Pericardium fibroblast (primary cell): ENCODE results near the gene CNN2. TPM values are rescaled to one million over a fixed set of nuclear protein-coding genes. Genes with fewer than 3 reads are reported as not detected.

Experiments
- total RNA-seq: library from RNA; depleted of rRNA; stranded (reverse); fragments of >200 nt; gene quantifications from 2 replicates; pipeline ENCODE4 v1.2.3, GENCODE V29; 2015

The CNN2 gene
- total RNA-seq: 279 and 398 TPM in 2 replicates

DNA sequence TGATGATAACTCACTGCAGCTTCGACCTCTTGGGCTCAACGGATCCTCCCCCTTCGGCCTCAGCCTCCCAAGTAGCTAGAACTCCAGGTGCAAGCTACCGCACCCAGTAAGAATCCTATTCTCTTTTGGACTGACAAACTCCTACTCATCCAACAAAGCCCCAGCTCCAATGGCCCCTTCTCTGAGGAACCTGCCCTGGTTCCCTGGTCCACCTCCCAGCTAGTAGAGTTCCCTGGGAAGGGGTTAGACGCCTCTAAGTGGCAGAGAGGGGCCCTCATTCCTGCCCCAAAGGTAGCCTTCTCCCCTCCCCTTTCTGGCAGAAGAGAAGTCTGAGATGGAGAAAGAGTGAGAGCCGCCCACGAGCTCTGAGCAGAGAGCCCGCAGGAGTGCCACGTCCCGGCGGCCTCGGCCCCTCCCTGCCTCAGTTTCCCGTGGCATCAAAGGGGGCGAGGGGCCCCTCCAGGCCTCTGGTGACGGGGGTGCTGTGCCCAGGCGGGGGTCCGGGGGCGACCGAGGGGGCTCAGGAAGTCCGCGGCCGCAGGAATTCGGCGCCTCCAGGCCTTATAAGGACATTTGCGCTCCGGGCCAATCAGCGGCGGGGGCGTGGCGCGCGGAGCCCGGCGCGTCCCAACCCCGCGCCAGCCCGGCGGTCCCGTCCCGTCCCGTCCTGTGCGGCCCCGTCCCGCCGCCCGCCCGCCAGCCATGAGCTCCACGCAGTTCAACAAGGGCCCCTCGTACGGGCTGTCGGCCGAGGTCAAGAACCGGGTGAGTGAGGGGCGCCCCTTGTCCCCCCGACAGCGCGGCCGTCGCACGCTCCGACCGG, at the start of gene CNN2:
CNN2 (plus strand) TSS at position 649 of the 823 bp plus-strand sequence; CDS start at position 703, 54 bp downstream.

DNA sequence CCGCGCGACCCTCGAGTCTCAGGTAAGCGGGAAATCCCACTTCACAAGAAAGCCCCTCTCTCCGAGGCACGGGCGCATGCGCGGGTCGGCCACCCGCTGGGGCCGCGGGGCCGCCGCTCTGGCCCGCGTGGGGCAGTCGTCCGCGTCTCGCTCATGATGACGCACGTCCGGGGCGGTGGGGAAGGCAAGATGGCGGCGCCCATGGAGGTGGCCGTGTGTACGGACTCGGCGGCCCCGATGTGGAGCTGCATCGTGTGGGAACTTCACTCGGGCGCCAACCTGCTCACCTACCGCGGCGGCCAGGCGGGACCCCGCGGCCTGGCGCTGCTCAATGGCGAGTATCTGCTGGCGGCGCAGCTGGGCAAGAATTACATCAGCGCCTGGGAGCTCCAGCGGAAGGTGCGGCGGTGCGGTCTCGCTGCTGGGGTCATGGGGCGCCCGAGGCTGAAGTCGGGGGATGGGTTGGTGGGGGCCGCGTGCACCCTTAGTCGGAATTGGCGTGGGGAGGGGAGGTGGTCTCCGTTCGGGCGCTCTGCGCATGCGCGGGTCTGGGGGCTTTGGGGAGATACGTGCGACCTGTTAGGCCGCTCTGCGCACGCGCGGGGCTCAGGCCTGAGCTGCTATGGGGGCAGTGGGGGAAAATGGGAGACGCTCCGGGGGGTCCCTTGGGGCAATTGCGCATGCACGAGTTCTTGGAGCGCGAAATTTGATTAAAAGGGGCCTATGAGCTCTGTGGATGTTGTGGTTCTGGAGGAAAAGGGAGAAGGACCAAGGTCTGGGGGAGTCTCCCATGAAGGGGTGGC, 42.0 kb upstream of the CNN2 start, which contains the start of gene WDR18:
WDR18 (plus strand) TSS at position 181 of the 803 bp plus-strand sequence; CDS start at position 190, 9 bp downstream.

DNA sequence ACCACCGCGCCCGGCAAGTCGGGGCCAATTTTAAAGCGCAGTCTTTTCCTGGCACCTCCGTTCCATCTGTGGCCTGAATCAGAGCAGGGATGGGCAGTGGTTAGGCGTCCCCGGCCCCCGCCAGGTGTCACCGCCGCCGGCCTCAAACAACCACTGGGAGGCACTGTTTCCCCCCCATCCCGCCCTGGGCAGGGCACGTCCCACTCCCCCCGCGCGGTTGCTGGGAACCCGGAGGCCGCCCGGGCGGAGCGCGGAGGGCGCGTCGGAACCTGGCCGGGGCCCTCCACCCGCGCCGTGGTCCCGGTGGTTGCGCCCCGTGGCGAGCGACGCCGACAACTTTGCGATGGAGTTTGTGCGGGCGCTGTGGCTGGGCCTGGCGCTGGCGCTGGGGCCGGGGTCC, 26.3 kb upstream of the CNN2 start, which contains the start of gene GRIN3B:
GRIN3B (plus strand) TSS at position 325 of the 400 bp plus-strand sequence; CDS start at position 344, 19 bp downstream.

DNA sequence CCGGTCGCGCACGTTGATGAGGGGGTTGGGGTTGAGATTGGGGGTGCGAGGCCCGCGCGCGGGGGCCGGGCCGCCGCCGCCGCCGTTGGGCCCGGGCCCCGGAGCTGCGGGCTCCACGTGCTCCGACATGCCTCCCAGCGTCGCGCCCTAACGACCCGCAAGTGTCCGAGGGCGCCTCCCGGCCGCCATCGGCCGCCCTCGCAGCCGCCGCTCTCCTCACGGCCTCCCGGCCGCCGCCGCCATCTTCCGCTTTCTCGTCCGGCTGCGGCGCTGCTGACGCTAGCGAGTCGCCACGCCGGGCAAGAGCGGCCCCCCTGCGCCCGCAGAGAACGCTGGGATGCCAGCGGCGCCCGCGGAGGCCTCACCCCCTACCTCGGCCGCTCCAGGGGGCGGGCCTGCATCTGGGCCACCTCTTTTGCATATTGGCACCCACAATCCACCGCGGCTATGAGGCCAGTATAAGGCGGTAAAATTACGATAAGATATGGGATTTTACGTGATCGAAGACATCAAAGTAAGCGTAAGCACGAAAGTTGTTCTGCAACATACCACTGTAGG, 5.5 kb upstream of the CNN2 start, which contains the start of gene TMEM259:
TMEM259 (minus strand) TSS at position 256 of the 558 bp plus-strand sequence; CDS start at position 129, 127 bp downstream.

DNA sequence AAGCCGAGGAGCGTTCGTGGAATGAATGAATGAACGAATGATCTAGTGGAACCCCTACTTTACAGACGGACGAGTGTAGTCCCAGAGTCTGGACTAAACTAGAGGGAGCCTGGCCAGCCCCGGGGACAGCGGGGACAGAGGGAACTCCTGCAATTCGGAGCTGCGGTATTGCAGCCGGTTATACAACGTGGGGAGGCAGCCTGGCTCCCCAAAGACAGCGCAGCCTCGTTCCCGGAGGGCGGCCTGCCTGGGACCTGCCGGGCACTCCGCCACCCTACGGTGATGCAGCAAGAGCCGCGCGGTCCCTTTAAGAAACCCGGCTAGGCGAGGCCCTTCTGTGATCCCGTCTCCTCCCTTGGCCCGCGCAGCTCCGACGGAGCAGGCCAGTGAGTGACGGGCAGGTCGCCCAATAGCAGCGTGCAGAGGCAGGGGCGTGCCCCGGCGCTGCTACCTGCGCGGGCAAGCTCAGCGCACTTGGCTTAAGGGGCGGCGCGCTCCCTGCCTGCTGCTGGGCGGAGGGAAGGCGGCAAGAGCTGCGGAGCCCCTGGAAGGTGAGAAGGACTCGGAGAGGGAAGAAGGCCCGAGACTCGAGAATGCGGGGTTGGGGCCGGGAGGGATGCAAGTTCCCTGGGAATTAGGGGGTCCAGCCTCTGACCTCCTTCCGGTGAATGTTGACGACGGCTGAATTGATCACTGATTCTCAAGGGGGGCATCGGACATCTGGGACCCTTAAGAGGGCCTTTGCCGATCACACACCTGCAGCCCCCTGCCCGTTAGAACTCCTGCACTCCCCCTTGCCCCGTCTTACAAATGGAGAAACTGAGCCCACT, 13.5 kb downstream of the CNN2 start, which contains the start of gene ABCA7:
ABCA7 (plus strand) TSS at position 462 of the 830 bp plus-strand sequence. CDS start 1,255 bp downstream, outside the sequence.

DNA sequence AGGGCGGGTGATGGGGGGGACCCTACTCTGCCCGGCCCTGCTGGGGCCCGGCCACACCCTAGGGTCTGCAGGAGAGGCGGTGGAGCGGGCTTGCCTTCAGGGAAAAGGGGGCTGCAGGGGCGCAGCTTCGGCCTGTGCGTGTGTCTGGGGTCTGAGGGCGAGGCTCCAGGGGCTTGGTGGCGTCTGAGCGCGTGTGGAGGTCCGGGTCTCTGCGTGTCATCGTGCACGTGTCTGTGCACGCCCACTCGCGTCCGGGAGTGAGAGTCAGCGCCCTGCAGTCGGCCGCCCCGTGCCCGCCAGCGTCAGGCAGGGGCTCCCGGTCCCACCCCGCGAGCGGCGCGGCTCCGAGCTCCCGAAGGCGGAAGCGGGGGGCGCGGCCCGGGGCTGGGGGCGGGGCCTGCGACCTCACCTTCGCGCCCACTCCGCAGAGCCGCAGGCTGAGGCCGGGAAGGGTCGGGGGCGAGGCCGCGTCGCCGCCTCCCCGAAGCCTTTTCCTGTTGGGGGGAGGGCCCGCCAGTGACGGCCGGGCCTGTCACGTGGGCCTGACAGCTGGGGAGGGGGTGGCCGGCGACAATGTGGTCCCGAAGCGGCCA, 40.4 kb downstream of the CNN2 start, which contains the start of gene ARHGAP45:
ARHGAP45 (plus strand) TSS at position 420 of the 593 bp plus-strand sequence. CDS start 239 bp downstream, outside the sequence.

Other genes starting within 250 kb of the CNN2 start
- gene PTBP1, start 229.2 kb upstream of the CNN2 start, total RNA-seq: 130 and 227 TPM in 2 replicates
- gene PLPPR3, start 204.7 kb upstream of the CNN2 start, total RNA-seq: 0.09 and 1.6 TPM in 2 replicates
- gene AZU1, start 198.8 kb upstream of the CNN2 start, total RNA-seq: not detected in 2 replicates
- gene PRTN3, start 185.6 kb upstream of the CNN2 start, total RNA-seq: 2.0 TPM in 1 of 2 replicates, not detected in the other
- gene ELANE, start 174.3 kb upstream of the CNN2 start, total RNA-seq: 3.4 and 8.4 TPM in 2 replicates
- 190 and 206 TPM in 2 replicates for gene CFD, start 166.9 kb upstream of the CNN2 start, total RNA-seq
- gene MED16, start 133.4 kb upstream of the CNN2 start, total RNA-seq: 42.2 and 44.2 TPM in 2 replicates
- gene RNU6-9, start 133.1 kb upstream of the CNN2 start, total RNA-seq: not detected in 2 replicates
- 41.7 and 52.9 TPM in 2 replicates for gene R3HDM4, start 113.4 kb upstream of the CNN2 start, total RNA-seq
- gene KISS1R, start 109.3 kb upstream of the CNN2 start, total RNA-seq: not detected in 2 replicates
- 4.1 and 7.2 TPM in 2 replicates for gene ARID3A, start 100.6 kb upstream of the CNN2 start, total RNA-seq
- gene WDR18, start 42.3 kb upstream of the CNN2 start, total RNA-seq: 41.4 and 55.8 TPM in 2 replicates
- gene GRIN3B, start 26.2 kb upstream of the CNN2 start, total RNA-seq: 0.70 and 1.4 TPM in 2 replicates
- gene TMEM259, start 5.5 kb upstream of the CNN2 start, total RNA-seq: 158 and 167 TPM in 2 replicates
- gene RNU6-2, start 5.1 kb upstream of the CNN2 start, total RNA-seq: not detected in 2 replicates
- 3.1 and 3.3 TPM in 2 replicates for gene ABCA7, start 13.5 kb downstream of the CNN2 start, total RNA-seq
- gene ARHGAP45, start 40.6 kb downstream of the CNN2 start, total RNA-seq: 0.26 and 0.47 TPM in 2 replicates
- gene POLR2E, start 68.8 kb downstream of the CNN2 start, total RNA-seq: 132 and 219 TPM in 2 replicates
- gene GPX4, start 77.4 kb downstream of the CNN2 start, total RNA-seq: 700 and 909 TPM in 2 replicates
- gene SBNO2, start 147.7 kb downstream of the CNN2 start, total RNA-seq: 35.7 and 47.0 TPM in 2 replicates
- gene STK11, start 179.2 kb downstream of the CNN2 start, total RNA-seq: 51.6 and 71.1 TPM in 2 replicates
- 3.3 and 5.3 TPM in 2 replicates for gene CBARP, start 211.4 kb downstream of the CNN2 start, total RNA-seq
- 86.9 and 99.1 TPM in 2 replicates for gene ATP5F1D, start 215.1 kb downstream of the CNN2 start, total RNA-seq
- gene MIDN, start 222.0 kb downstream of the CNN2 start, total RNA-seq: 30.0 and 35.2 TPM in 2 replicates
- gene CIRBP, start 242.7 kb downstream of the CNN2 start, total RNA-seq: 265 and 266 TPM in 2 replicates
- gene FAM174C, start 248.9 kb downstream of the CNN2 start, total RNA-seq: 68.3 and 69.5 TPM in 2 replicates